Astrocyte (in vitro differentiated cells and primary cell): ENCODE results near the gene GABBR2. TPM values are rescaled to one million over a fixed set of nuclear protein-coding genes. Genes with fewer than 3 reads are reported as not detected.

ENCODE experiments used
- DNase-seq: peaks from one replicate; pipeline ENCODE4 v3.0.0-alpha.2; 2010; ENCODE audit warnings: low read depth
- FAIRE-seq: peaks from 2 replicates; lab custom pipeline; 2011; peaks lifted over from hg19 to GRCh38; lab: Jason Lieb, UNC
- H2AFZ ChIP-seq: 2 replicates; pipeline ENCODE4 v1.6.0; 2012; ENCODE audit warnings: low read depth, low read length, inconsistent platforms
- H3K27ac ChIP-seq: 2 replicates; pipeline ENCODE4 v1.5.1; 2011; ENCODE audit warnings: low read depth, low read length, inconsistent platforms
- H3K27me3 ChIP-seq: 2 replicates; pipeline ENCODE4 v1.6.0; 2011; ENCODE audit warnings: low read length, inconsistent platforms; ENCODE audit not compliant: insufficient read depth
- H3K36me3 ChIP-seq: 2 replicates; pipeline ENCODE4 v1.5.1; 2011; ENCODE audit warnings: low read length, inconsistent platforms; ENCODE audit not compliant: insufficient read depth
- H3K4me1 ChIP-seq: 2 replicates; pipeline ENCODE4 v1.5.1; 2011; ENCODE audit warnings: low read length, inconsistent platforms; ENCODE audit not compliant: insufficient read depth
- H3K4me2 ChIP-seq: 2 replicates; pipeline ENCODE4 v1.6.0; 2012; ENCODE audit warnings: low read length, inconsistent platforms
- H3K4me3 ChIP-seq: 2 replicates; pipeline ENCODE4 v1.5.1; 2011; ENCODE audit warnings: low read depth, mild to moderate bottlenecking, low read length, inconsistent platforms; ENCODE audit not compliant: insufficient read depth
- H3K79me2 ChIP-seq: 2 replicates; pipeline ENCODE4 v1.6.0; 2012; ENCODE audit warnings: mild to moderate bottlenecking, low read length, inconsistent platforms; ENCODE audit not compliant: insufficient read depth
- H3K9ac ChIP-seq: 2 replicates; pipeline ENCODE4 v1.6.0; 2012; ENCODE audit warnings: mild to moderate bottlenecking, low read length, inconsistent platforms
- H3K9me3 ChIP-seq: 2 replicates; pipeline ENCODE4 v1.5.1; 2012; ENCODE audit warnings: low read depth, mild to moderate bottlenecking, low read length, inconsistent platforms; ENCODE audit not compliant: insufficient read depth
- H4K20me1 ChIP-seq: 2 replicates; pipeline ENCODE4 v1.6.0; 2012; ENCODE audit warnings: low read length, inconsistent platforms; ENCODE audit not compliant: insufficient read depth
- H3K27ac Mint-ChIP-seq: one replicate; pipeline ENCODE4 v1.8.0; 2021; ENCODE audit warnings: mild to moderate bottlenecking, mixed read lengths; ENCODE audit not compliant: unreplicated experiment
- H3K27me3 Mint-ChIP-seq: one replicate; pipeline ENCODE4 v1.8.0; 2021; ENCODE audit warnings: low read depth, mixed read lengths; ENCODE audit not compliant: unreplicated experiment
- H3K36me3 Mint-ChIP-seq: one replicate; pipeline ENCODE4 v1.8.0; 2021; ENCODE audit warnings: low read depth, mixed read lengths; ENCODE audit not compliant: unreplicated experiment
- H3K4me1 Mint-ChIP-seq: one replicate; pipeline ENCODE4 v1.8.0; 2021; ENCODE audit warnings: low read depth, mixed read lengths; ENCODE audit not compliant: unreplicated experiment
- H3K4me3 Mint-ChIP-seq: one replicate; pipeline ENCODE4 v1.8.0; 2021; ENCODE audit warnings: mild to moderate bottlenecking, moderate library complexity, mixed read lengths; ENCODE audit not compliant: unreplicated experiment
- H3K9me3 Mint-ChIP-seq: one replicate; pipeline ENCODE4 v1.8.0; 2021; ENCODE audit warnings: mild to moderate bottlenecking, mixed read lengths; ENCODE audit not compliant: unreplicated experiment
- CTCF ChIP-seq: IDR thresholded peaks from 2 replicates; pipeline ENCODE4 v1.5.1; 2011; ENCODE audit warnings: low read depth, mild to moderate bottlenecking, inconsistent platforms, low read length, moderate library complexity; ENCODE audit not compliant: insufficient read depth
- EZH2 ChIP-seq: IDR thresholded peaks from 2 replicates; pipeline ENCODE4 v1.6.1; 2012; ENCODE audit warnings: mild to moderate bottlenecking, low read length, inconsistent platforms; ENCODE audit not compliant: insufficient read depth
- total RNA-seq: library from RNA; stranded (reverse); gene quantifications from 2 replicates; pipeline ENCODE4 v1.2.1, GENCODE V29; 2021

The GABBR2 gene
- total RNA-seq, 1 donor from 2014 or later: 2.0 TPM

GRCh38 chr9:98678244-98678842, 30.4 kb downstream of the GABBR2 start:
- Histone ChIP-seq H3K4me1 (no peaks in the 10 kb centered on the region), H4K20me1 (no peaks in the 10 kb centered on the region), H3K27ac (no peak overlapping the region), H3K9ac (no peak overlapping the region), H3K36me3 (no peaks in the 10 kb centered on the region), H3K9me3 (no peaks in the 10 kb centered on the region), H3K79me2 (no peaks in the 10 kb centered on the region), H3K4me2 (no peak overlapping the region), H2AFZ (no peak overlapping the region), H3K4me3 (no peak overlapping the region), H3K27me3 (peaks cover 17% of the 10 kb centered on the region)
- Mint-ChIP-seq H3K4me3 (no peak overlapping the region), H3K27me3 (peaks cover 34% of the 10 kb centered on the region), H3K27ac (no peak overlapping the region), H3K4me1 (no peaks in the 10 kb centered on the region), H3K9me3 (peaks cover 11% of the 10 kb centered on the region), H3K36me3 (no peaks in the 10 kb centered on the region)
- no peak for FAIRE-seq
- TF ChIP-seq CTCF: peak; percentile 49
- no peak for TF ChIP-seq EZH2
- DNase-seq: no peak

GRCh38 chr9:98673681-98674080, 35.1 kb downstream of the GABBR2 start:
- Histone ChIP-seq H4K20me1 (no peaks in the 10 kb centered on the region), H3K27me3 (peaks cover 14% of the 10 kb centered on the region), H3K9ac (no peak overlapping the region), H3K4me1 (no peaks in the 10 kb centered on the region), H3K36me3 (no peaks in the 10 kb centered on the region), H3K4me3 (no peak overlapping the region), H2AFZ (no peak overlapping the region), H3K79me2 (no peaks in the 10 kb centered on the region), H3K27ac (no peak overlapping the region), H3K4me2 (no peak overlapping the region), H3K9me3 (no peaks in the 10 kb centered on the region)
- H3K9me3 Mint-ChIP-seq: peaks cover 11% of the 10 kb centered on the region
- H3K27me3 Mint-ChIP-seq: peaks cover 31% of the 10 kb centered on the region
- H3K4me1 Mint-ChIP-seq: no peaks in the 10 kb centered on the region
- FAIRE-seq (no peak), DNase-seq (no peak)
- H3K4me3 Mint-ChIP-seq: no peak overlapping the region
- no peaks in the 10 kb centered on the region for H3K36me3 Mint-ChIP-seq
- no peak overlapping the region for H3K27ac Mint-ChIP-seq
- TF ChIP-seq CTCF: no peak
- TF ChIP-seq EZH2: no peak

- Mint-ChIP-seq H3K4me3 (no peak overlapping the region), H3K9me3 (no peaks in the 10 kb centered on the region), H3K36me3 (no peaks in the 10 kb centered on the region), H3K4me1 (no peaks in the 10 kb centered on the region), H3K27me3 (peaks cover 21% of the 10 kb centered on the region), H3K27ac (no peak overlapping the region)
- H3K9me3 ChIP-seq: no peaks in the 10 kb centered on the region
- H3K79me2 ChIP-seq: no peaks in the 10 kb centered on the region
- no peak overlapping the region for H3K4me2 ChIP-seq
- peaks cover 7% of the 10 kb centered on the region for H3K27me3 ChIP-seq
- DNase-seq (no peak), FAIRE-seq (no peak)
- no peaks in the 10 kb centered on the region for H3K4me1 ChIP-seq
- H4K20me1 ChIP-seq: no peaks in the 10 kb centered on the region
- no peak for TF ChIP-seq CTCF
- TF ChIP-seq EZH2: no peak
- H3K36me3 ChIP-seq: no peaks in the 10 kb centered on the region
- no peak overlapping the region for H2AFZ ChIP-seq
- no peak overlapping the region for H3K9ac ChIP-seq
- no peak overlapping the region for H3K27ac ChIP-seq
- H3K4me3 ChIP-seq: no peak overlapping the region
Measured at GRCh38 chr9:98667005-98667640, 41.6 kb downstream of the GABBR2 start.
